Nephron (organoid): Measurements from ENCODE around the gene SUGP2.

Source experiments
- H3K27ac Mint-ChIP-seq, 3 experiments: 2 replicates each; pipeline ENCODE4 v1.8.0; 2020; ENCODE audit warnings: mixed read lengths in 3 of 3, mild to moderate bottlenecking in 2 of 3, moderate library complexity in 1 of 3
- H3K27me3 Mint-ChIP-seq: 2 replicates; pipeline ENCODE4 v1.8.0; 2021; ENCODE audit warnings: low read depth, mild to moderate bottlenecking, moderate library complexity, mixed read lengths
- H3K36me3 Mint-ChIP-seq: 2 replicates; pipeline ENCODE4 v1.8.0; 2020; ENCODE audit warnings: low read depth, mixed read lengths
- H3K4me1 Mint-ChIP-seq: 2 replicates; pipeline ENCODE4 v1.8.0; 2020; ENCODE audit warnings: mixed read lengths
- H3K4me3 Mint-ChIP-seq, 3 experiments: 2 replicates each; pipeline ENCODE4 v1.8.0; 2020; ENCODE audit warnings: mild to moderate bottlenecking in 3 of 3, mixed read lengths in 3 of 3, moderate library complexity in 2 of 3
- H3K9me3 Mint-ChIP-seq: 2 replicates; pipeline ENCODE4 v1.8.0; 2020; ENCODE audit warnings: mixed read lengths
- CTCF ChIP-seq, 3 experiments: fragments of 200-600 bp; sonication (generic); IDR thresholded peaks; one replicate each; pipeline ENCODE4 v1.5.0; 2021; ENCODE audit warnings: antibody characterized with exemption in 3 of 3; ENCODE audit not compliant: unreplicated experiment in 3 of 3

The SUGP2 gene

GRCh38 chr19:18941628-18942354 lies 91.5 kb downstream of the SUGP2 start:
- Mint-ChIP-seq H3K4me1 (peaks cover 8% of the 10 kb centered on the region), H3K36me3 (peaks cover 25% of the 10 kb centered on the region), H3K4me3 (peak overlapping the region; percentile 76 to 83 (median 77))

More at GRCh38 chr19:18941628-18942354, 91.5 kb downstream of the SUGP2 start:
- no peak for TF ChIP-seq CTCF (IDR thresholded peaks at IDR 0.05; ENCODE audit: unreplicated experiment in 3 of 3)
- no peaks in the 10 kb centered on the region for H3K9me3 Mint-ChIP-seq
- H3K27ac Mint-ChIP-seq, result peak overlapping the region in 1 of 3 experiments; percentile 22
- no peaks in the 10 kb centered on the region for H3K27me3 Mint-ChIP-seq
